ENCODE measurements around the gene P3H3. TPM values are rescaled to one million over a fixed set of nuclear protein-coding genes. Genes with fewer than 3 reads are reported as not detected.

P3H3 gene
- total and polyA plus RNA-seq, 2 donors = 1.0 to 4.4 TPM

GRCh38 chr12:6795088-6795487, 33.1 kb upstream of the P3H3 start:
- no peak for DNase-seq (ENCODE audit: low read depth in 6 of 9, low spot score in 9 of 9)
- Histone ChIP-seq H3K9me3 (ENCODE audit: control insufficient read depth in 2 of 2, insufficient read depth in 1 of 2, low read length in 1 of 2) (peaks cover 0 to 2% of the 10 kb centered on the region in 2 donors), H3K36me3 (ENCODE audit: control insufficient read depth in 2 of 2, insufficient read depth in 2 of 2, low read length in 1 of 2) (peaks cover 42 to 69% of the 10 kb centered on the region in 2 donors), H3K4me3 (ENCODE audit: low read length in 2 of 2) (no peak overlapping the region), H3K27me3 (ENCODE audit: control insufficient read depth in 2 of 2, insufficient read depth in 1 of 2, low read length in 1 of 2) (peaks cover 0 to 4% of the 10 kb centered on the region in 2 donors), H3K27ac (ENCODE audit: low read depth in 1 of 2, low read length in 1 of 2) (no peak overlapping the region), H3K4me1 (ENCODE audit: control insufficient read depth in 2 of 2, insufficient read depth in 2 of 2, low read length in 2 of 2) (peaks cover 12 to 64% of the 10 kb centered on the region in 2 donors)
- WGBS = 95% methylated on average over 2 of the region's 2 CpGs

- Histone ChIP-seq H3K9me3 (ENCODE audit: control insufficient read depth in 2 of 2, insufficient read depth in 1 of 2, low read length in 1 of 2) (peaks cover 0 to 2% of the 10 kb centered on the region in 2 donors), H3K36me3 (ENCODE audit: control insufficient read depth in 2 of 2, insufficient read depth in 2 of 2, low read length in 1 of 2) (peaks cover 48 to 81% of the 10 kb centered on the region in 2 donors), H3K27ac (ENCODE audit: low read depth in 1 of 2, low read length in 1 of 2) (no peak overlapping the region), H3K27me3 (ENCODE audit: control insufficient read depth in 2 of 2, insufficient read depth in 1 of 2, low read length in 1 of 2) (peaks cover 0 to 4% of the 10 kb centered on the region in 2 donors), H3K4me3 (ENCODE audit: low read length in 2 of 2) (no peak overlapping the region), H3K4me1 (ENCODE audit: control insufficient read depth in 2 of 2, insufficient read depth in 2 of 2, low read length in 2 of 2) (peaks cover 12 to 55% of the 10 kb centered on the region in 2 donors)
- no peak for DNase-seq (ENCODE audit: low read depth in 6 of 9, low spot score in 9 of 9)
- 98% methylated on average over 4 of the region's 4 CpGs for WGBS
Measured at GRCh38 chr12:6796576-6796975, 31.6 kb upstream of the P3H3 start.

- Histone ChIP-seq H3K9me3 (ENCODE audit: control insufficient read depth in 2 of 2, insufficient read depth in 1 of 2, low read length in 1 of 2) (no peaks in the 10 kb centered on the region), H3K4me1 (ENCODE audit: control insufficient read depth in 2 of 2, insufficient read depth in 2 of 2, low read length in 2 of 2) (peaks cover 5 to 33% of the 10 kb centered on the region in 2 donors), H3K36me3 (ENCODE audit: control insufficient read depth in 2 of 2, insufficient read depth in 2 of 2, low read length in 1 of 2) (peaks cover 63 to 87% of the 10 kb centered on the region in 2 donors), H3K4me3 (ENCODE audit: low read length in 2 of 2) (no peak overlapping the region), H3K27me3 (ENCODE audit: control insufficient read depth in 2 of 2, insufficient read depth in 1 of 2, low read length in 1 of 2) (peaks cover 0 to 4% of the 10 kb centered on the region in 2 donors), H3K27ac (ENCODE audit: low read depth in 1 of 2, low read length in 1 of 2) (no peak overlapping the region)
- no peak for DNase-seq (ENCODE audit: low read depth in 6 of 9, low spot score in 9 of 9)
- 93% methylated on average over 5 of the region's 5 CpGs for WGBS
Measured at GRCh38 chr12:6799147-6799546, 29.1 kb upstream of the P3H3 start.

- Histone ChIP-seq H3K27me3 (ENCODE audit: control insufficient read depth in 2 of 2, insufficient read depth in 1 of 2, low read length in 1 of 2) (no peaks in the 10 kb centered on the region), H3K36me3 (ENCODE audit: control insufficient read depth in 2 of 2, insufficient read depth in 2 of 2, low read length in 1 of 2) (peaks cover 41 to 61% of the 10 kb centered on the region in 2 donors), H3K27ac (ENCODE audit: low read depth in 1 of 2, low read length in 1 of 2) (no peak overlapping the region), H3K4me3 (ENCODE audit: low read length in 2 of 2) (no peak overlapping the region), H3K4me1 (ENCODE audit: control insufficient read depth in 2 of 2, insufficient read depth in 2 of 2, low read length in 2 of 2) (peaks cover 0 to 11% of the 10 kb centered on the region in 2 donors), H3K9me3 (ENCODE audit: control insufficient read depth in 2 of 2, insufficient read depth in 1 of 2, low read length in 1 of 2) (no peaks in the 10 kb centered on the region)
- WGBS = 95% methylated on average over 1 of the region's 1 CpG
- DNase-seq (ENCODE audit: low read depth in 6 of 9, low spot score in 9 of 9) = no peak
Measured at GRCh38 chr12:6807170-6807569, 21.0 kb upstream of the P3H3 start.

GRCh38 chr12:6809056-6809455, 19.2 kb upstream of the P3H3 start:
- peaks cover 39 to 62% of the 10 kb centered on the region in 2 donors for H3K36me3 ChIP-seq (ENCODE audit: control insufficient read depth in 2 of 2, insufficient read depth in 2 of 2, low read length in 1 of 2)
- H3K27ac ChIP-seq (ENCODE audit: low read depth in 1 of 2, low read length in 1 of 2) = no peak overlapping the region
- H3K27me3 ChIP-seq (ENCODE audit: control insufficient read depth in 2 of 2, insufficient read depth in 1 of 2, low read length in 1 of 2) = no peaks in the 10 kb centered on the region
- no peak for DNase-seq (ENCODE audit: low read depth in 6 of 9, low spot score in 9 of 9)
- H3K4me1 ChIP-seq (ENCODE audit: control insufficient read depth in 2 of 2, insufficient read depth in 2 of 2, low read length in 2 of 2) = peaks cover 0 to 11% of the 10 kb centered on the region in 2 donors
- H3K9me3 ChIP-seq (ENCODE audit: control insufficient read depth in 2 of 2, insufficient read depth in 1 of 2, low read length in 1 of 2) = no peaks in the 10 kb centered on the region
- WGBS = 94% methylated on average over 10 of the region's 10 CpGs
- H3K4me3 ChIP-seq (ENCODE audit: low read length in 2 of 2) = no peak overlapping the region

- H3K9me3 ChIP-seq (ENCODE audit: control insufficient read depth in 2 of 2, insufficient read depth in 1 of 2, low read length in 1 of 2) = no peaks in the 10 kb centered on the region
- H3K36me3 ChIP-seq (ENCODE audit: control insufficient read depth in 2 of 2, insufficient read depth in 2 of 2, low read length in 1 of 2) = peaks cover 54 to 66% of the 10 kb centered on the region in 2 donors
- H3K4me3 ChIP-seq (ENCODE audit: low read length in 2 of 2) = no peak overlapping the region
- H3K4me1 ChIP-seq (ENCODE audit: control insufficient read depth in 2 of 2, insufficient read depth in 2 of 2, low read length in 2 of 2) = peaks cover 0 to 11% of the 10 kb centered on the region in 2 donors
- H3K27me3 ChIP-seq (ENCODE audit: control insufficient read depth in 2 of 2, insufficient read depth in 1 of 2, low read length in 1 of 2) = no peaks in the 10 kb centered on the region
- DNase-seq (ENCODE audit: low read depth in 6 of 9, low spot score in 9 of 9) = no peak
- WGBS = 83% methylated on average over 1 of the region's 1 CpG
- peak overlapping the region in 1 of 2 donors; percentile 39 for H3K27ac ChIP-seq (ENCODE audit: low read depth in 1 of 2, low read length in 1 of 2)
Measured at GRCh38 chr12:6810758-6811157, 17.4 kb upstream of the P3H3 start.

- peaks cover 0 to 3% of the 10 kb centered on the region in 2 donors for H3K9me3 ChIP-seq (ENCODE audit: control insufficient read depth in 2 of 2, insufficient read depth in 1 of 2, low read length in 1 of 2)
- peaks cover 68 to 77% of the 10 kb centered on the region in 2 donors for H3K36me3 ChIP-seq (ENCODE audit: control insufficient read depth in 2 of 2, insufficient read depth in 2 of 2, low read length in 1 of 2)
- no peak for DNase-seq (ENCODE audit: low read depth in 6 of 9, low spot score in 9 of 9)
- H3K27me3 ChIP-seq (ENCODE audit: control insufficient read depth in 2 of 2, insufficient read depth in 1 of 2, low read length in 1 of 2) = no peaks in the 10 kb centered on the region
- no peak overlapping the region for H3K27ac ChIP-seq (ENCODE audit: low read depth in 1 of 2, low read length in 1 of 2)
- H3K4me3 ChIP-seq (ENCODE audit: low read length in 2 of 2) = no peak overlapping the region
- peaks cover 0 to 16% of the 10 kb centered on the region in 2 donors for H3K4me1 ChIP-seq (ENCODE audit: control insufficient read depth in 2 of 2, insufficient read depth in 2 of 2, low read length in 2 of 2)
- WGBS = 91% methylated on average over 4 of the region's 4 CpGs
Measured at GRCh38 chr12:6813363-6813762, 14.8 kb upstream of the P3H3 start.

GRCh38 chr12:6816598-6816997, 11.6 kb upstream of the P3H3 start:
- peaks cover 4 to 32% of the 10 kb centered on the region in 2 donors for H3K4me1 ChIP-seq (ENCODE audit: control insufficient read depth in 2 of 2, insufficient read depth in 2 of 2, low read length in 2 of 2)
- H3K36me3 ChIP-seq (ENCODE audit: control insufficient read depth in 2 of 2, insufficient read depth in 2 of 2, low read length in 1 of 2) = peaks cover 69 to 86% of the 10 kb centered on the region in 2 donors
- peaks cover 0 to 3% of the 10 kb centered on the region in 2 donors for H3K9me3 ChIP-seq (ENCODE audit: control insufficient read depth in 2 of 2, insufficient read depth in 1 of 2, low read length in 1 of 2)
- 89% methylated on average over 3 of the region's 3 CpGs for WGBS
- H3K27ac ChIP-seq (ENCODE audit: low read depth in 1 of 2, low read length in 1 of 2) = no peak overlapping the region
- no peak overlapping the region for H3K4me3 ChIP-seq (ENCODE audit: low read length in 2 of 2)
- peaks cover 0 to 5% of the 10 kb centered on the region in 2 donors for H3K27me3 ChIP-seq (ENCODE audit: control insufficient read depth in 2 of 2, insufficient read depth in 1 of 2, low read length in 1 of 2)
- DNase-seq (ENCODE audit: low read depth in 6 of 9, low spot score in 9 of 9) = no peak

GRCh38 chr12:6817098-6817497, 11.1 kb upstream of the P3H3 start:
- Histone ChIP-seq H3K4me3 (ENCODE audit: low read length in 2 of 2) (no peak overlapping the region), H3K9me3 (ENCODE audit: control insufficient read depth in 2 of 2, insufficient read depth in 1 of 2, low read length in 1 of 2) (peaks cover 0 to 3% of the 10 kb centered on the region in 2 donors), H3K36me3 (ENCODE audit: control insufficient read depth in 2 of 2, insufficient read depth in 2 of 2, low read length in 1 of 2) (peaks cover 66 to 81% of the 10 kb centered on the region in 2 donors), H3K27me3 (ENCODE audit: control insufficient read depth in 2 of 2, insufficient read depth in 1 of 2, low read length in 1 of 2) (peaks cover 0 to 10% of the 10 kb centered on the region in 2 donors), H3K4me1 (ENCODE audit: control insufficient read depth in 2 of 2, insufficient read depth in 2 of 2, low read length in 2 of 2) (peaks cover 6 to 37% of the 10 kb centered on the region in 2 donors), H3K27ac (ENCODE audit: low read depth in 1 of 2, low read length in 1 of 2) (no peak overlapping the region)
- 96% methylated on average over 8 of the region's 8 CpGs for WGBS
- no peak for DNase-seq (ENCODE audit: low read depth in 6 of 9, low spot score in 9 of 9)
